DOHH2 (cell line): ENCODE measurements around the gene LENG8.

Experiments used
- CTCF ChIP-seq: fragments of 200-600 bp; sonication (generic); IDR thresholded peaks from one replicate; pipeline ENCODE4 v1.5.1; 2014; ENCODE audit warnings: antibody characterized with exemption, mild to moderate bottlenecking, low read depth, low read length; ENCODE audit not compliant: poor library complexity, severe bottlenecking
- EZH2phosphoT487 ChIP-seq: fragments of 200-600 bp; sonication (generic); IDR thresholded peaks from 2 replicates; pipeline ENCODE4 v1.6.1; 2017; ENCODE audit warnings: borderline replicate concordance, mild to moderate bottlenecking, antibody characterized with exemption, low read length, moderate library complexity, mixed read lengths

GRCh38 chr19:54451997-54452396 lies 3.0 kb downstream of the LENG8 start:
- no peak for TF ChIP-seq CTCF
- TF ChIP-seq EZH2phosphoT487: no peak
